SH-SY5Y (cell line): ENCODE measurements around the gene EMX2.

Experiments used
- GATA2 ChIP-seq: IDR thresholded peaks from 2 replicates; pipeline ENCODE4 v1.6.1; 2011; ENCODE audit warnings: mild to moderate bottlenecking, low read depth, low read length
- GATA3 ChIP-seq: IDR thresholded peaks from 2 replicates; pipeline ENCODE4 v1.6.1; 2011; ENCODE audit warnings: low read depth, mild to moderate bottlenecking, low read length, moderate library complexity

Gene EMX2

DNA sequence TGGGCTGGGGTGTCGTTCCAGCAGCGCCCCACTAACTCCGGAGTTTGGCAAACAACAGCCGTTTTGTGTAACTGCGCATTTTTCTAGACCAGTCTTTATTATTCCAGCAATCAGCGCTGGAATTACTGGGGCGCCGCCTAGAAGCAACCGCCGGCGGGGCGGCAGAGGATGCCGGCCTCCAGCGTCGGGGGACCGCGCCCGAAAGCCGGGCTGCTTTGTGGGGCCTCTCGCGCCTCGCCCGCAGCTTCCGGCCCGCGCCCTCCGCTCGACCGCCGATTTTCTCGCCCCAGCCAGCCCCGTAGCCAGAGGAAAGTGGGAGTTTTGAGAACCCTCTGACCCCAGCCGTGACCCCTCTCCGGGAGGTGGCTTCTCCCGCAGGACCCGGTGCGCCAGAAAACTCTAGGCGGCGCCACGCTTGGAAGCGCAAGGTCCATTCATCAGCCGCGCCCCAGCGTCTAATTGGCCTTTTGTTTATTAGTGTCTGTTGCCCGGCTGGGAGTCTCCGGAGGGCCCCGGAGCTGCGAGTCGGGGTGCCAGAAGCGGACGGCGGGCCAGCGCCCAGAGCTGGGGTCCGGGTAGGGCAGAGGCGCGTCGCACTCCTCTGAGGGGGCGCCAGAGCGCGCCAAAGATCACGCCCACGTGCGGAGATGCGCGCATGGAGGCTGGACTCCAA lies 10.7 kb downstream of the EMX2 start:
- TF ChIP-seq GATA3 (no peak), GATA2 (no peak)

GRCh38 chr10:117553815-117554172 lies 11.2 kb downstream of the EMX2 start:
- TF ChIP-seq GATA2, result no peak

GRCh38 chr10:117554241-117554814 lies 11.8 kb downstream of the EMX2 start:
- no peak for TF ChIP-seq GATA2
- no peak for TF ChIP-seq GATA3

DNA sequence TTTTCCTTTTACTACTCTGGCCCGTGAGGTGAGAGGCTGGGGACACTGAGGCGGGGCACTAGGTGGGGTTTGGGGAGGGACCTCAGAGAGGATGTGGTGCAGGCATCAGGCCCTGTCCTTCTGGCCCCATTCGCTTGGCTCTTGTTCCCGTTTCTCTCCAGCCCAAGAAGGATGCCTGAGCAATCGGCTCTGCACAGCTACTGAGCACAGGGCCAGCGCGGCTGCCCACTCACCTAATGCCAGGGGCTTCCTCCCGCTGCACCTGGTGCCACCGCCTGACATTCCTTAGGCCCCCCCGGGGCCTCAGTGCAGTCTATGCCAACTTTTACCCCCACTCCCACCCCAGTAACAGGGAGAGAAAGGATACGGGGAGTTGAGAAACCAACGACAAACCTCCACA lies 12.5 kb downstream of the EMX2 start:
- TF ChIP-seq GATA2 (no peak), GATA3 (no peak)

GRCh38 chr10:117555863-117556262 lies 13.3 kb downstream of the EMX2 start:
- TF ChIP-seq GATA3 (no peak), GATA2 (no peak)

GRCh38 chr10:117556356-117556755 lies 13.8 kb downstream of the EMX2 start:
- TF ChIP-seq GATA2, result no peak

- TF ChIP-seq GATA3 (no peak), GATA2 (no peak)
These were observed 17.2 kb downstream of the EMX2 start for GRCh38 chr10:117559712-117560111.

DNA sequence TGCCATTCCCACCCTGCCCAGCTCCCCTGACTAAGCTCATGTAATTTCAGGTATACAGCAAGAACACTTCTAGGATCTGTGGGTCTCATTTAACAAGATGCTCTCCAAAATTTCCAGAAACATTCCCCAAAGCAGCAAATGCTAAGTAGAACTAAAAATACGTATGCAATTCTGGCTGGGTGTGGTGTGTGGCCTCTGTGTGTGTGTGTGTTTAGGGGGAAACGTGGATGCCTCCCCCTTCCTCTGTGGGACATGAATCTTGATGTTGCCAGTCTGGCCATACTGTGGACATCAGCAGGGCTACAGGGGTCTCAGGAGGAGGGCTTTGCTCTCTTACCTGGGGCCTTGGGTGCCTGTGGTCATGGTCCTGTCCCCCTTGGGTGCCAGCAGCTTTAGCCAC lies 18.4 kb downstream of the EMX2 start:
- TF ChIP-seq GATA2 (no peak), GATA3 (no peak)

DNA sequence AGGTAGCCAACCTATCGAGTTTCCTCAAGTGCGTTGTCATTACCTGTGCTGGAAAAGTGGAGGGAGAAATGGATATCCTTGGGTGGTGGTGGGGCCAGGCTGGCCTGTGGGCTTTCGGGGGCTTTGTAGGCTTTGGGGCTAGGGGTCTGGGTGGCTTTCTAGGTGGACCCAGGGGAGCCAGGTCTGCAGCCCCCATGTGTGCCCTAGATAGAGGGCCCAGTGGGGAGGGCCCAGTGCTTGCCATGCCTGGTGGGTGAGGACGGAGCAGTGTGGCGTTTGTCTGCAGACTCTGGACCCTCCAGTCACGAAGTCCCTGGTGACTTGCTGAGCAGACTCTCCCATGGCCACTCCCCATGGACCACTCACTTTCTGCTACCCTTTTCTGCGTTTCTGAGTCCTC lies 19.7 kb downstream of the EMX2 start:
- TF ChIP-seq GATA2, result no peak
- no peak for TF ChIP-seq GATA3

DNA sequence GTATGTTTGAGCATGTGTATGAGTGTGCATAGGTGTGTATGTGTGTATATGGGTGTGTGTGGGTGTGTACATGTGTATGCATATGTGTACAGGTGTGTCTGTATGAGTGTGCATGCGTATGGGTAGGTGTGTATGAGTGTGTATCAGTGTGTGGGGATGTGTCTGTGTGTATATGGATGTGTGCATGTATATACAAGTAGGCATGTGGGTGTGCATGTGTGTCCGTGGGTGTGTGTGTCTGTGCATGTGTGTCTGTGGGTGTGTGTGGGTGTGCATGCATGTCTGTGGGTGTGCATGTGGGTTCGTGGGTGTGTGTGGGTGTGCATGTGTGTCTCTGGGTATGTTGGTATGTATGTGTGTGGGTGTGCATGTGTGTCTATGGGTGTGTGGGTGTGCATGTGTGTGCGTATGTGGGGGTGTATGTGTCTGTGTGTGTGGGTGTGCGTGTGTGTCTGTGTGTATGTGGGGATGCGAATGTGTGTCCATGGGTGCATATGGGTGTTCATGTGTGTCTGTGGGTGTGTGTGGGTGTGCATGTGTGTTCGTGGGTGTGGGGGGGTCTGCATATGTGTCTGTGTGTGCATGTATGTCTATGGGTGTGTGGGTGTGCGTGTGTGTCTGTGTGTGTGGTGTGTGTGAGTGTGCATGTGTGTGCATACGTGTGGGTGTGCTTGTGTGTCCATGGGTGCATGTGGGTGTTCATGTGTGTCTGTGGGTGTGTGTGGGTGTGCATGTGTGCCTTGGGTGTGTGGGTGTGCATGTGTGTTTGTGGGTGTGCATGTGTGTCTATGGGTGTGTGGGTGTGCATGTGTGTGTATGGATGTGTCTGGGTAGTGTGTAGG lies 20.6 kb downstream of the EMX2 start:
- no peak for TF ChIP-seq GATA2
- TF ChIP-seq GATA3, result no peak

DNA sequence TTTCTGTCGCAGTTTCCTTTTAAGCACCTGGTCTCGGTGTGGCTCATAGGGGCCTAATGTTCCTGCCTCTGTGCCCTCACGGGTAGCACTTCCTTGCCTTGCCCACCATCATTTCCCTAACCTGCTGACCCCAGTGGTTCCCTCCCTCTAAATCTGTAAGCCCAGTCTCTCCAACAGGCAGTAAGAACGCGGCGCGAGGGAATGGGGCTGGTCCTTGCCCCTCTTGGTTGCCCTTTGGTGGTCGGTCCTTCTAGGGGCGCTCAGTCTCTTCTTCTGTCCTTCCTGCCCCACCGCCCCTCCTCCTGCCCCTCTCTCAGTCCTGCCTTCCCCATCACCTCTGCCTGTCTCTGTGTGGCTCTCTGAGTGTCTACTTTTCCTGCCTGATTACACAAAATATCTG lies 21.2 kb downstream of the EMX2 start:
- TF ChIP-seq GATA3 (no peak), GATA2 (no peak)

- TF ChIP-seq GATA2, result no peak
- TF ChIP-seq GATA3, result no peak
These were observed 22.5 kb downstream of the EMX2 start for GRCh38 chr10:117565068-117565467.

DNA sequence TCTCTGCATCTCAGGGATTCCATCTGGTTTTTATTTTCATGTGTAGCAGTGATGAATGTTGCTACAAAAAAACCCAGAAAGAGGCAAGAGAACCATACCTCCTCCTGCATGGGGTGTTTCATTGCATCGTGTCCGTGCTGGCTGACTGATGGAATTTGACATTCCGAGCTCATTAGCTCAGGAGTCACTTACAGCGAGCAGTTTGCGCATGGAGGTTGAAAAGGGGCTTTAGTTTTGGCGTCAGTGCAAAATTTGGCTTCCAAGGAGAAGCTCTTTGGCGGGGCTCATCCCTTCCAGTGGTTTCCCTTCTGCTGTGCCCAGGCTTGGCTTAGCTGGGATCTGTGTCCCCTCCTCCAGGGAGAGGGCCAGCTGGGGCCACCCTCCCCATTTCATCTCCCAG lies 25.8 kb downstream of the EMX2 start:
- TF ChIP-seq GATA3, result no peak
- no peak for TF ChIP-seq GATA2

DNA sequence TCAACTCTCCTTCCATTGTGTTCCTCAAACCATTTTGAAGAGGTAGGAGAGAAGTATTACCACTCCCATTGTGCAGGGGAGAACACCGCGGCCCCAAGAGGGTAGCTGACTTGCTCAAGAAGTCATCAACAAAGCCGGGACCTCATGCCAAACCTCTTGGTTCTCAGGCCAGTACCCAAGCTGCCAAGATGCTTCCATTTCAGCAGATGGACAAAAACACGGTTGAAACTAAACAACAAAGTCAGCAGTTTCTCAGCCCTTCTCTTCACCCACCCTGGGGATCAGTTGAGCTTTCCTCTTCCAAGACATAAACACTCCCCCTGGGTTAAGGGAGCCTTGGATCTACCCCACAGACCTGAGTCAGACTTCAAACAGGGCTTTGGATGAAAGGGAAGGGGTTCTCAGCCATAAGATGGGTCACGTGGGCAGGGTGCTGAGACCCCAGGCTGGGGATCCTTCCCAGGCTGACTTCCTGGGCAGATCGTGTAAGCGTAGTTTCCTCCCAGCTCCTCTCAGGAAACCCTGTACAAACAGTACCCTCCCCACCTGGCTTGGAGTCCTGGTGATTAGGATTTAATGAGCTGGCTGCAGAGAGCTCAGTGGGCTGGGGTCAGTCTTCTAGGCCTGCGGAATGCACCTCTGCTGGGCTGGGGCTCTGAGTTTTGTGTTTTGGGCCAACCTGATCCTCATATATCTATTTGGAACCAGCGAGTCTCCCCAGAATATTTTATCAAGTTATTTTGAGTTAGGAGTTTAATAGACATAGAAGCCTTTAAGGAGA lies 27.3 kb downstream of the EMX2 start:
- TF ChIP-seq GATA3 (no peak), GATA2 (no peak)
